OCI-LY1 (cell line): ENCODE data around the gene GALNT14.

ENCODE experiments used
- H2AFZ ChIP-seq: fragments of 200-600 bp; sonication (generic), shearing (Covaris generic); 2 replicates; pipeline ENCODE4 v1.6.0; 2014; ENCODE audit warnings: antibody characterized with exemption, mild to moderate bottlenecking, low read length
- H3F3A ChIP-seq: fragments of 200-600 bp; sonication (generic), shearing (Covaris generic); 2 replicates; pipeline ENCODE4 v1.6.0; 2014; ENCODE audit warnings: mild to moderate bottlenecking, antibody characterized with exemption, low read length, moderate library complexity; ENCODE audit not compliant: insufficient read depth
- H3K27ac ChIP-seq: fragments of 200-600 bp; sonication (generic); 2 replicates; pipeline ENCODE4 v1.5.1; 2014; ENCODE audit warnings: low read length, mixed run types, mild to moderate bottlenecking, low read depth; ENCODE audit not compliant: poor library complexity, severe bottlenecking
- H3K27me3 ChIP-seq: fragments of 200-600 bp; sonication (generic); 2 replicates; pipeline ENCODE4 v1.6.0; 2014; ENCODE audit warnings: antibody characterized with exemption, mild to moderate bottlenecking, low read length, moderate library complexity; ENCODE audit not compliant: insufficient read depth
- H3K36me3 ChIP-seq: fragments of 200-600 bp; sonication (generic); 2 replicates; pipeline ENCODE4 v1.6.1; 2014; ENCODE audit warnings: mild to moderate bottlenecking, antibody characterized with exemption, low read length, moderate library complexity, mixed read lengths; ENCODE audit not compliant: insufficient read depth
- H3K4me1 ChIP-seq: fragments of 200-600 bp; sonication (generic); 2 replicates; pipeline ENCODE4 v1.5.1; 2014; ENCODE audit warnings: mild to moderate bottlenecking, low read length, moderate library complexity; ENCODE audit not compliant: insufficient read depth, severe bottlenecking
- H3K4me2 ChIP-seq: fragments of 200-600 bp; sonication (generic), shearing (Covaris generic); 2 replicates; pipeline ENCODE4 v1.6.1; 2014; ENCODE audit warnings: low read length
- H3K4me3 ChIP-seq: fragments of 200-600 bp; sonication (generic); 2 replicates; pipeline ENCODE4 v1.5.1; 2014; ENCODE audit warnings: low read length, low read depth, mild to moderate bottlenecking, mixed read lengths; ENCODE audit not compliant: poor library complexity, severe bottlenecking
- H3K79me2 ChIP-seq: fragments of 200-600 bp; shearing (Covaris generic); 2 replicates; pipeline ENCODE4 v1.6.1; 2016; ENCODE audit warnings: mixed run types, low read length, mixed read lengths; ENCODE audit not compliant: insufficient read depth
- H3K9ac ChIP-seq: fragments of 200-600 bp; sonication (generic), shearing (Covaris generic); 2 replicates; pipeline ENCODE4 v1.6.1; 2014; ENCODE audit warnings: mild to moderate bottlenecking, low read length, mixed read lengths
- H3K9me2 ChIP-seq: fragments of 200-600 bp; sonication (generic), shearing (Covaris generic); 2 replicates; pipeline ENCODE4 v1.6.1; 2014; ENCODE audit warnings: low read depth, mild to moderate bottlenecking, low read length, mixed read lengths
- H3K9me3 ChIP-seq: fragments of 200-600 bp; shearing (Covaris generic); 2 replicates; pipeline ENCODE4 v1.6.1; 2014; ENCODE audit warnings: low read length, mixed read lengths
- H4K20me1 ChIP-seq: fragments of 200-600 bp; sonication (generic), shearing (Covaris generic); 2 replicates; pipeline ENCODE4 v1.6.0; 2016; ENCODE audit warnings: mild to moderate bottlenecking, low read length; ENCODE audit not compliant: insufficient read depth
- CTCF ChIP-seq: fragments of 200-600 bp; sonication (generic), shearing (Covaris generic); IDR thresholded peaks from 2 replicates; pipeline ENCODE4 v1.5.1; 2017; ENCODE audit warnings: mild to moderate bottlenecking, antibody characterized with exemption, low read length, moderate library complexity, mixed read lengths
- EZH2 ChIP-seq: fragments of 200-600 bp; sonication (generic), shearing (Covaris generic); IDR thresholded peaks from 2 replicates; pipeline ENCODE4 v1.8.0; 2017; ENCODE audit warnings: borderline replicate concordance, mixed run types, mild to moderate bottlenecking, antibody characterized with exemption, low read length, moderate library complexity, mixed read lengths

The GALNT14 gene

GRCh38 chr2:31075941-31076590 is 62.2 kb downstream of the GALNT14 start:
- H2AFZ ChIP-seq, result no peak overlapping the region
- H3K27ac ChIP-seq, result no peak overlapping the region
- no peaks in the 10 kb centered on the region for H3K36me3 ChIP-seq
- H3K9me3 ChIP-seq, result no peaks in the 10 kb centered on the region
- no peaks in the 10 kb centered on the region for H3K79me2 ChIP-seq
- H3K4me3 ChIP-seq, result no peak overlapping the region
- H4K20me1 ChIP-seq, result no peaks in the 10 kb centered on the region
- no peaks in the 10 kb centered on the region for H3K9me2 ChIP-seq
- H3K4me2 ChIP-seq, result no peak overlapping the region
- H3K4me1 ChIP-seq, result no peaks in the 10 kb centered on the region
- no peaks in the 10 kb centered on the region for H3F3A ChIP-seq
- no peaks in the 10 kb centered on the region for H3K27me3 ChIP-seq
- H3K9ac ChIP-seq, result no peak overlapping the region
- TF ChIP-seq EZH2, result no peak
- no peak for TF ChIP-seq CTCF

- no peak overlapping the region for H3K4me2 ChIP-seq
- no peak overlapping the region for H3K9ac ChIP-seq
- no peaks in the 10 kb centered on the region for H3K27me3 ChIP-seq
- no peak overlapping the region for H3K4me3 ChIP-seq
- no peaks in the 10 kb centered on the region for H3F3A ChIP-seq
- no peak overlapping the region for H3K27ac ChIP-seq
- no peaks in the 10 kb centered on the region for H3K9me3 ChIP-seq
- H3K36me3 ChIP-seq, result no peaks in the 10 kb centered on the region
- H3K9me2 ChIP-seq, result no peaks in the 10 kb centered on the region
- TF ChIP-seq EZH2, result no peak
- TF ChIP-seq CTCF, result no peak
- no peak overlapping the region for H2AFZ ChIP-seq
- no peaks in the 10 kb centered on the region for H4K20me1 ChIP-seq
- H3K4me1 ChIP-seq, result no peaks in the 10 kb centered on the region
- no peaks in the 10 kb centered on the region for H3K79me2 ChIP-seq
Measured at GRCh38 chr2:31075431-31075830, 62.8 kb downstream of the GALNT14 start.

GRCh38 chr2:31071741-31072140 is 66.5 kb downstream of the GALNT14 start:
- H3K27me3 ChIP-seq, result no peaks in the 10 kb centered on the region
- H3K4me1 ChIP-seq, result no peaks in the 10 kb centered on the region
- H3K9me2 ChIP-seq, result no peaks in the 10 kb centered on the region
- no peaks in the 10 kb centered on the region for H4K20me1 ChIP-seq
- H3K9me3 ChIP-seq, result no peaks in the 10 kb centered on the region
- H2AFZ ChIP-seq, result no peak overlapping the region
- no peak overlapping the region for H3K27ac ChIP-seq
- no peak overlapping the region for H3K4me3 ChIP-seq
- H3K79me2 ChIP-seq, result no peaks in the 10 kb centered on the region
- TF ChIP-seq EZH2 (no peak), CTCF (no peak)
- H3F3A ChIP-seq, result no peaks in the 10 kb centered on the region
- no peak overlapping the region for H3K4me2 ChIP-seq
- H3K9ac ChIP-seq, result no peak overlapping the region
- no peaks in the 10 kb centered on the region for H3K36me3 ChIP-seq
